Inflammatory macrophage treated with lipopolysaccharide for 1 hour (primary cell): ENCODE measurements around the gene MADD.
"Not testable (repeated sequence)": the region's sequence is repeated elsewhere in the genome, so short reads cannot be mapped to it uniquely, and the experiment has no call there.

Experiments used
- DNase-seq, 2 donors: peaks; one replicate each; pipeline ENCODE4 v3.0.0-alpha.2; 2020 to 2022

MADD gene

GRCh38 chr11:47326198-47326597 is 56.3 kb downstream of the MADD start:
- DNase-seq = no peak

GRCh38 chr11:47327025-47327424 is 57.1 kb downstream of the MADD start:
- no peak for DNase-seq

- DNase-seq = no peak
These were observed 58.0 kb downstream of the MADD start for GRCh38 chr11:47327949-47328348.

GRCh38 chr11:47328449-47329390 is 58.8 kb downstream of the MADD start:
- peak in 1 of 2 donors; percentile 15 for DNase-seq

GRCh38 chr11:47329431-47329986 is 59.6 kb downstream of the MADD start:
- DNase-seq = no peak

- no peak for DNase-seq
These were observed 60.3 kb downstream of the MADD start for GRCh38 chr11:47329987-47330931.

GRCh38 chr11:47331454-47332302 is 61.7 kb downstream of the MADD start:
- DNase-seq = no peak

GRCh38 chr11:47332303-47332711 is 62.4 kb downstream of the MADD start:
- DNase-seq = no peak

GRCh38 chr11:47332791-47333525 is 63.0 kb downstream of the MADD start:
- DNase-seq = no peak

- no peak for DNase-seq
These were observed 63.6 kb downstream of the MADD start for GRCh38 chr11:47333526-47333845.

GRCh38 chr11:47333886-47334443 is 64.0 kb downstream of the MADD start:
- no peak for DNase-seq

GRCh38 chr11:47334699-47335411 is 64.9 kb downstream of the MADD start:
- DNase-seq = not testable (repeated sequence)

- no peak for DNase-seq
These were observed 65.8 kb downstream of the MADD start for GRCh38 chr11:47335733-47336132.

GRCh38 chr11:47336595-47336994 is 66.7 kb downstream of the MADD start:
- no peak for DNase-seq

- DNase-seq = no peak
These were observed 67.4 kb downstream of the MADD start for GRCh38 chr11:47337229-47337924.

GRCh38 chr11:47338396-47339241 is 68.7 kb downstream of the MADD start:
- DNase-seq = no peak

GRCh38 chr11:47340010-47340409 is 70.1 kb downstream of the MADD start:
- DNase-seq = no peak

- DNase-seq = no peak
These were observed 71.2 kb downstream of the MADD start for GRCh38 chr11:47340980-47341775.
